22Rv1 (cell line): ENCODE results near the gene CARF.

Experiments used
- ZFX ChIP-seq: fragments of 450-650 bp; IDR thresholded peaks from 2 replicates; pipeline ENCODE4 v1.6.1; 2017; ENCODE audit warnings: antibody characterized with exemption, borderline replicate concordance
- TF ChIP-seq, protein P1 (sequence below): fragments of 450-650 bp; IDR thresholded peaks from 2 replicates; pipeline ENCODE4 v1.5.1; 2017; ENCODE audit warnings: mild to moderate bottlenecking

DNA sequence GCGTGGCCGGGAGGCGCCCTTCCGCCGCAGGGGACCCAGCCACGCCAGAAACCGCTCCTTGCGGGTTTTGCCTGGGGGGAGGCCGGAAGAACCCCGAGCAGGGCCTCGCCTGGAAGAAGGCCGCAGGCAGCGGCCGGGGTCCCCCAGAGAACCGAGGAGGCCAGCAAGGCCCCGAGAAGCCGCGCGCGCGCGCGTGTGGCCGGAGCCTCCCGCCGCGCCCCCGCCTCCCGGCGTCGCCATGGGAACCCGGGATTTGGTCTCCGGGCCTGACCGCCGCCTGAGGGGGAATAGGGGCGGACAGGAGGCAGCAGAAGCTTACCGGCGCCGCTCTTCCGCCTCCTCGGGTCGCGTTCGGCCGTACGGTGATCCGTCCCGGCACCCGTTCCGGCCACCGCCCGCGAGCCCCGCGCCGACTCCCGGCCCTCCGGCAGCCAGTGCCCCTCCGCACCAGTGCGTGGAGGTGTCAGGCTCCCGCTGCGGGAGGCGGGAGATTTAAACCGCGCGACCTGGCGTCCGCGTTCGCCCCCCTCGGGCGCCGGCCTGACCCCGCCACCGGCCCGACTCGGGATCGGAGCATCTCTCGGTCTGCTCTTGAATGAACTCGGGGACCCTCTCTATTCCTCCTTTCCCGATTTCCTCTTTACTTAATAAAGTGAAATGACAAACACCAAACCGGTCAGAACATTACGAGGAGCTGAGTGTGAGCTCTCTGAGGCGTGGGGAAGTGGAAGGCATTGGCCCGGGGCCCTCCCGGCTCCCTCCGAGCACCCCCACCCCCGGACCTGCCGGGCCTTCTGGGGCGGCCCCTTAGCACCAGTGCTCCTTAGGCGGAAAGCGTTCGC is 40.6 kb upstream of the CARF start, which contains the start of gene ICA1L:
- TF ChIP-seq, protein P1, sequence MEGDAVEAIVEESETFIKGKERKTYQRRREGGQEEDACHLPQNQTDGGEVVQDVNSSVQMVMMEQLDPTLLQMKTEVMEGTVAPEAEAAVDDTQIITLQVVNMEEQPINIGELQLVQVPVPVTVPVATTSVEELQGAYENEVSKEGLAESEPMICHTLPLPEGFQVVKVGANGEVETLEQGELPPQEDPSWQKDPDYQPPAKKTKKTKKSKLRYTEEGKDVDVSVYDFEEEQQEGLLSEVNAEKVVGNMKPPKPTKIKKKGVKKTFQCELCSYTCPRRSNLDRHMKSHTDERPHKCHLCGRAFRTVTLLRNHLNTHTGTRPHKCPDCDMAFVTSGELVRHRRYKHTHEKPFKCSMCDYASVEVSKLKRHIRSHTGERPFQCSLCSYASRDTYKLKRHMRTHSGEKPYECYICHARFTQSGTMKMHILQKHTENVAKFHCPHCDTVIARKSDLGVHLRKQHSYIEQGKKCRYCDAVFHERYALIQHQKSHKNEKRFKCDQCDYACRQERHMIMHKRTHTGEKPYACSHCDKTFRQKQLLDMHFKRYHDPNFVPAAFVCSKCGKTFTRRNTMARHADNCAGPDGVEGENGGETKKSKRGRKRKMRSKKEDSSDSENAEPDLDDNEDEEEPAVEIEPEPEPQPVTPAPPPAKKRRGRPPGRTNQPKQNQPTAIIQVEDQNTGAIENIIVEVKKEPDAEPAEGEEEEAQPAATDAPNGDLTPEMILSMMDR, result no peak
- TF ChIP-seq ZFX, result no peak
